Fibroblast of gingiva (primary cell): ENCODE results near the gene DMKN.
"Not testable (repeated sequence)": the region's sequence is repeated elsewhere in the genome, so short reads cannot be mapped to it uniquely, and the experiment has no call there.

Experiments used
- DNase-seq: peaks from one replicate; pipeline ENCODE4 v3.0.0-alpha.2; 2011; ENCODE audit warnings: low read depth

The DMKN gene

DNA sequence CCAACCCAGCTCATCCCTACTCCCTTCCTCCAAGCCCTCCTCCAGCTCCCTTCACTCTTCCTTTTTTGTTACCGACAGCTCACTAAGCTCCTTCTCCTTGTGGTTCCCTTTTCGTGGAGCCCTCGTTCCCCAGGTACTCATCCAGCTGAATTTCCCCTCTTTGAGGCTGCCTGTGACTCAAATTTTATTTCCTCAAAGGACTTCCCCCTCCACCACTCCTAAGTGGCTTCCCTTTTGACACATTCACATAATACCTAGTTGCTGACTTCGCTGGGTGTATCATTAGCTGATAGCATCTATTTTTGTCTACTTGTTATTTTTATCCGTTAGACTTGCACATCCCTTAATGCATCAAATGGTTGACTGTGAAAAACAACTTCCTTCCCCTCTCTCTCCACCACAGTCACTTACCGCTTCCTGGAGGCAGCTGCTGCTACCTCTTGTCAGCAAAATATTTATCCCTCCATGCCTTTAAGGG, 50.9 kb downstream of the DMKN start:
- DNase-seq = no peak

- DNase-seq = not testable (repeated sequence)
These were observed 51.7 kb downstream of the DMKN start for GRCh38 chr19:35461788-35462187.

GRCh38 chr19:35461060-35461459, 52.4 kb downstream of the DMKN start:
- DNase-seq = no peak

DNA sequence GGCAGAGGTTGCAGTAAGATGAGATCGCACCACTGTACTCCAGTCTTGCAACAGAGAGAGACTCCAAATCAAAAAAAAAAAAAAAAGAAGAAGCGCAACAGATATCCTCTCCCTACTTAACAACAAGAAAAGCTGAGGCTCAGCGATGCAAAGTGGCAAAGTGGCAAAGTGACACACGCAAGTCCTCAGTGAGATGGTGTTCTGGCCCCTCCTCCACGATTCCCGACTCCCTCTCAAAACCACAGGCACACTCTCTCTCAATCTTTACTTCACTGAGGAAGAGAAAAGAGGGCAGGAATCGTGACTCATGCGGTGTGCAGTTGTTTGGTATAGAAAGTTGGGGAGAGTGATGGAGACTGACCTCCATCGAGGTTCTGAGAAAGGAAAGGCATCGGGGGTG, 52.8 kb downstream of the DMKN start:
- no peak for DNase-seq

- DNase-seq = no peak
These were observed 53.9 kb downstream of the DMKN start for GRCh38 chr19:35459414-35460082.

DNA sequence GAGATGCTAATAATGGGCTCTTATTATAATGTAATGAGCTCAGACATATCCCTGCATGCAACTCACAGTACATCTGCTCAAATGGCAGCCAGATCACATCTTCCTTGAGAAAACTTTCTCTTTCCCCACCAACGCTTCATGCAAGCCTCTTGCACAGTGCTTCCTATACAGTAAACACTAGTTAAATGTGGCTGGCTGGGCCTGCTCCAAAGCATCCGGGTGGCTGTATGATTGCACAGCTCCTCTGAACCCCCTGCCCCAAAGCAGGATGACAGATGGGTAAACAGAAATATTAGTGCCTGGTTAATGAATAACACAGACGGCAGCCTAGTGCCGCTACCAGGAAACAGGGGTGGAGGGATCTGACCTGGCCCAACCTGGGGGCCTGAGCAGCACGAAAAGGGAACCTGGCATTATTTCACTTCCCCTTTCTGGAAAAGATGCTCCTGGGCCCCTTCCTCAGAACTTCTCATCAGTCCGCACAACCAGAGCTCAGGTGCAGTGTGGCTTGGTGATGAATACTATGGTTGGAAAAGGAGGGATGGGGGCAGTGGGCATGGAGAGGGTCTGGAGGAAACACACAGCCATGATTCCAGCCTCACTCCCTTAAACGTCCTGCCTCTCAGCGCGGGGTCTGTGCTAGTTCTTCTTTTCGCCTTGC, 54.6 kb downstream of the DMKN start:
- no peak for DNase-seq

GRCh38 chr19:35458192-35458591, 55.3 kb downstream of the DMKN start:
- DNase-seq = no peak

DNA sequence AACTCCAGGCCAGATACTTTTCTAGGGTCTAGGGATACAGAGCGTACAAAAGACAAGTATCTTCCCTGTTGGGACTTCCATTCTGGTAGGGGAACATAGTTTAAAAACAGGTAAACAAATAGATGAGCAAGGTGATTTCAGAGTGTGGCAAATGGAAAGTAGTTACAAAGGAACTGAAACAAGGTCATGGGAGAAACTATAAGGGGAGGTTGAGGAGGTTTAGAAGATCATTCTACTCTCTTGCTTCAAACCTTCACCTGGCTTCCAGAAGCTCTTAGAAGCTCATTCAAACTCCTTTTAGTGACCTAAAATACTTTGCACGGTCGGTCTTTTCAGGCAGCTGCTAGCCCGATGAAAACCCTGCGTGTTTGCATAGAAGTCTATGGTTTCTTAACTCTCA, 56.3 kb downstream of the DMKN start:
- DNase-seq = no peak

DNA sequence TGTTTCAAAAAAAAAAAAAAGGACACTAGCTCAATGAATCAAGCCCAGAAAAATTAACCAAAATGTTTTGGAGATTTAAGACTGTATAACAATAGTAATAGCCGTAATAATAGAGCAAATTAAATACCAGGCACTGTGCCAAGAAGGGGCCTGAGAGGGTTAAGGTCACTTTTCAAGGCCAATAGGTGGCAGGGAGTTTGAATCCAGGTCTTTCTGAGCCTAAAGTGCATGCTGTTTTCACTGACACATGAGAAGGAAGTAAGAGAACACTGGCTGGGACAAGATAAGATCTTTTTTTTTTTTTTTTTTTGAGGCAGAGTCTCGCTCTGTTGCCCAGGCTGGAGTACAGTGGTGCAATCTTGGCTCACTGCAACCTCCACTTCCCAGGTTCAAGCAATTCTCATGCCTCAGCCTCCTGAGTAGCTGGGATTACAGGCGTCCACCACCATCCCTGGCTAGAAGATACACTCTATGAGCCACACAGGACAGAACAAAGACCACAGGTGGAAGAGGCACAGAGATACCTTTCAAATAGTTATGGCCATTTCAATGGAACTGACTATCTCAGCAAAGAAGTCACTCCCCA, 57.7 kb downstream of the DMKN start:
- DNase-seq = no peak

DNA sequence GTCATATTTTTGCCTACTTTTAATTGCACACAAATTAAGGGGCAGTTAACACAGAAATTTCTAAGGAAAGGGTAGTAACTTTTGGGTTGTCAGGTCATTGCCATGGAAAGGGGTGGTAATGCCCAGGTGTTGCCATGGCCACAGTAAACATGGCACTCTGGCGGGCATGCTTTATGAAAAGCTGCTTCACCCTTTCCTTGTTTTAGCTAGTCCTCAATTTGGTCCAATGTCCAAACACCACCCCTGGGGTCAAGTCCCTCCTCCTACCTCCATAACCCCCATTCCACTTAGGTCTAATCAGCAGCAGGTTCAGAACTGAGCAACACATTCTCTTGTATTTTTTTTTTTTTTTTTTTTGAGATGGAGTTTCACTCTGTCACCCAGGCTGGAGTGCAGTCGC, 58.8 kb downstream of the DMKN start:
- DNase-seq = no peak

DNA sequence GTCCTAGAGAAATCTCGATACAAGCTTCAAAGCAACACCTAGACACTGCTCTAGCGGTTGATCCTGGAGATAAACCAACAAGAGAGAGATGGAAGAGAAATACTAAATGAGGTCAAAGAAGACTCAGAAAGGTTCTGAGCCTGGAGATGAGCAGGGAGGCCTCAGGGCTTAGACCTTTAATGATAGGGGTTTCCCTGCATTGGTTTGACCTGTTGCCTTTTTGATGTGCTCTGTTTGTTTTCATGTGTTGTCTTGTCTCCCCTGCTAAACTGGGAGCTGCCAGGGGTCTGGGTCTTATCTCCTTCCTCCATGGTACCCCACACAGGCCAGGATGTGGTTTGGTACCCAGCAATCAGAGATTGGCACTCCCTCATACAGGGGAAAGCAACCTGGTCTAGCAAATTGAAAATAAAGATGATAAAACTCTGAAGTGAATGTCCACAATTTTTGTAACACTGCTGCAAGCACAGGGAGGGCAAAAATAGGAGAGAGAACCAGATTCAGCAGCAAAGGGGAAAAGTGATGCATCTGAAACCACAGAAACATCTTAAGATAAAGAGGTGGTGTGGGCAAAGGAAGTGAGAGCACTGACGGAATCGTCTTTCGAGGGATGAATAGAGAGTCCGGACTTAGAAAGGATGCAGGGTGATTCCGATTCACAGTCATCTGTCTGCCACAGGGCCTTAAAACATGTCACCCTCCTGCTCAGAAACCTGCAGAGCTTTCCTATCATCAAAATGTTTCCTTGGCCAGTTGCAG, 61.9 kb downstream of the DMKN start:
- DNase-seq = no peak

GRCh38 chr19:35449359-35450043, 63.9 kb downstream of the DMKN start:
- no peak for DNase-seq

DNA sequence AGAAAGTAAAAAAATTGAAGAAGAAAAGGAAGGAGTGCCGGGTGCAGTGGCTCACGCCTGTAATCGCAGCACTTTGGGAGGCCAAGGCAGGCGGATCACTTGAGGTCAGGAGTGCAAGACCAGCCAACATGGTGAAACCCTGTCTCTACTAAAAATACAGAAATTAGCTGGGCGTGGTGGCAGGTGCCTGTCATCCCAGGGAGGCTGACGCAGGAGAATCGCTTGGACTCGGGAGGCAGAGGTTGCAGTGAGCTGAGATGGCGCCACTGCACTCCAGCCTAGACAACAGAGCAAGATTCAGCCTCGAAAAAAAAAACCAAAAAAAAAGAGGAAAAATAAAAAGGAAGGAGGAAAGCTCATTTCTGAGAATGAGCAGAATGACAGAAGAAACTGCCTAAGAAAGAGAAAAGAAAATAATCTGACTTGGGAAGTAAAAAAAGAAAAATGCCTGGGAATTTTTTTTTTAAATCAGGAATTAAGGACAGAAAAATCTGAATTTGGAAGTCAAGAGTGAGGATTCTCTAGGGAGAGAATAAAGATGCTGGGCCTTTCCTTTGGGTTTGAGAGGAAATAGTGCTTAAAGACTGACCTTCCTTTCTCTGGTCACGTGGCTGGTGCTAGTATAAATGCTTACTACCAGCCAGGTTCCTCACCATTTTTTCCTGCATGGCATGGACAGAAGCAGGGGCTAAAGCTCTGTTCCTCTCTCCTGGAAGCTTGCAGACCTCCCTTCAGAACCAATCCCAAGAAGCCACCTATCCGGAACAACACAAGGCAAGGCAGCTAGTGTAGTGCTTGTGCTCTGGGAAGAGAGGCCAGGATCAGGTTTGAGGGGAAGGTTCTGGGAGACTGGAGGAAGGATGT, 65.6 kb downstream of the DMKN start, which contains the start of gene FFAR2:
TSS of gene FFAR2 (plus strand) at position 652 of the 864 bp plus-strand sequence. CDS start 1,458 bp downstream, outside the sequence.
- DNase-seq = no peak
